ENCODE results near the gene PRR16.

Gene PRR16

DNA sequence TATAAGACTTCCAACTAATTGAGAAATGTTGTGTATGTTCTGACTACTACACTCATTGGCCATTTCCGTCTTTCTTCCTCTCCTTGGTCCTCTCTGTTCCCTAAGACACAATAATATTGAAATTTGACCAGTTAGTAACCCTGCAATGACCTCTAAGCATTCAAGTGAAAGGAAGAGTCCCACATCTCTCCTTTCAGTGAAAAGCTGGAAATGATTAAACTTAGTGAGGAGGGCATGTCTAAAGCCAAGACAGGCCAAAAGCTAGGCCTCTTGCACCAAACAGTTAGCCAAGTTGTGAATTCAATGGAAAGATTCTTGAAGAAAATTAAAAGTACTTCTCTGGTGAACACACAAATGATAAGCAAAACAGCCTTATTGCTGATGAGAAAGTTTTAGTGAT lies 122.5 kb downstream of the PRR16 start:
- Histone ChIP-seq H3K4me3 (no peak overlapping the region), H3K27ac (no peak overlapping the region)
- no peak for TF ChIP-seq CTCF (IDR thresholded peaks at IDR 0.05)
- DNase-seq (ENCODE audit: low spot score), result no peak

GRCh38 chr5:120591911-120592310 lies 127.8 kb downstream of the PRR16 start:
- H3K27ac ChIP-seq, result no peak overlapping the region
- no peak for DNase-seq (ENCODE audit: low spot score)
- TF ChIP-seq CTCF (IDR thresholded peaks at IDR 0.05), result no peak
- no peak overlapping the region for H3K4me3 ChIP-seq

- DNase-seq (ENCODE audit: low spot score), result no peak
- no peak for TF ChIP-seq CTCF (IDR thresholded peaks at IDR 0.05)
- H3K27ac ChIP-seq, result no peak overlapping the region
- no peak overlapping the region for H3K4me3 ChIP-seq
Observed at GRCh38 chr5:120599576-120599975, 135.5 kb downstream of the PRR16 start.

DNA sequence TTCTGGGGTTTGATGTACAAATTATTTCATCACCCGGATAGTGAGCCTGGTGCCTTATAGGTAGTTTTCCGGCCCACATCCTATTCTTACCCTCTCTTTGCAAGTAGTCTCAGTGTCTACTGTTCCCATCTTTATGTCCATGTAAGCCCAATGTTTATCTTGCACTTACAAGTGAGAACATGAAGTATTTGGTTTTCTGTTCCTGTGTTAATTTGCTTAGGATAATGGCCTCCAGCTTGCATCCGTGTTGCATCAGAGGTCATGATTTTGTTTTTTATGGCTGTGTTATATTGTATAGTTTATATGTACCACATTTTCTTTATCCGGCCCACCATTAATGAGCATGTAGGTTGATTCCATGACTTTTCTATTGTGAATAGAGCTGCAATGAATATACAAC lies 136.5 kb downstream of the PRR16 start:
- no peak overlapping the region for H3K27ac ChIP-seq
- DNase-seq (ENCODE audit: low spot score), result no peak
- no peak overlapping the region for H3K4me3 ChIP-seq
- TF ChIP-seq CTCF (IDR thresholded peaks at IDR 0.05), result no peak

DNA sequence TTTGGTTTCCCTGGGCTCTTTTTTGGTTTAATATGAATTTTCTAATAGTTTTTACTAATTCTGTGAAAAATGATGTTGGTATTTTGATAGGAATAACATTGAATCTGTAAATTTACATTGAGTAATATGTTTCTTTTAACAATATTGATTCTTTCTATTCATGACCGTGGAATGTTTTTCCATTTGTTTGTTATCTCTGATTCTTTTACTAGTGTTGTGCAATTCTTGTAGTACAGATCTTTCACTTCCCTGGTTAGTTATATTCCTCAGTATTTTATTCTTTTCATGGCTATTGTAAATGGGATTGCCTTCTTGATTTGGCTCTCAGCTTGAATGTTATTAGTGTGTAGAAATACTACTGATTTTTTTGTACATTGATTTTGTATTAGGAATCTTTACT lies 137.9 kb downstream of the PRR16 start:
- no peak for TF ChIP-seq CTCF (IDR thresholded peaks at IDR 0.05)
- DNase-seq (ENCODE audit: low spot score), result no peak
- no peak overlapping the region for H3K4me3 ChIP-seq
- H3K27ac ChIP-seq, result no peak overlapping the region

DNA sequence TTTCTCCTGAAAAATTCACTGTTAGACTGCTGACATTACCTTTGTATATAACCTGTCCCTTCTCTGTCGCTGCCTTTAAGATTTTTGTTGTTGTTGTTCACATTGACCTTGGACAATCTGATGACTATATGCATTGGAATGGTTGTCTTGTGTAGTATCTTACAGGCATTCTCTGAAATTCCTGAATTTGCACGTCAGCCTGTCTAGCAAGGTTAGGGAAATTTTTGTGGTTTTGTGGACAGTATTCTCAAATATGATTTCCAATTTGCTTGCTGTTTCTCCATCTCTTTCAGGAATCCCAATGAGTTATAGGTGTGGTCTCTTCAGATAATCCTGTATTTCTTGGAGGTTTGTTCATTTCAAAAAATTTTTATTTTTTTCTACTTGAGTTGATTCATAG lies 140.8 kb downstream of the PRR16 start:
- no peak for TF ChIP-seq CTCF (IDR thresholded peaks at IDR 0.05)
- Histone ChIP-seq H3K27ac (no peak overlapping the region), H3K4me3 (no peak overlapping the region)
- no peak for DNase-seq (ENCODE audit: low spot score)

DNA sequence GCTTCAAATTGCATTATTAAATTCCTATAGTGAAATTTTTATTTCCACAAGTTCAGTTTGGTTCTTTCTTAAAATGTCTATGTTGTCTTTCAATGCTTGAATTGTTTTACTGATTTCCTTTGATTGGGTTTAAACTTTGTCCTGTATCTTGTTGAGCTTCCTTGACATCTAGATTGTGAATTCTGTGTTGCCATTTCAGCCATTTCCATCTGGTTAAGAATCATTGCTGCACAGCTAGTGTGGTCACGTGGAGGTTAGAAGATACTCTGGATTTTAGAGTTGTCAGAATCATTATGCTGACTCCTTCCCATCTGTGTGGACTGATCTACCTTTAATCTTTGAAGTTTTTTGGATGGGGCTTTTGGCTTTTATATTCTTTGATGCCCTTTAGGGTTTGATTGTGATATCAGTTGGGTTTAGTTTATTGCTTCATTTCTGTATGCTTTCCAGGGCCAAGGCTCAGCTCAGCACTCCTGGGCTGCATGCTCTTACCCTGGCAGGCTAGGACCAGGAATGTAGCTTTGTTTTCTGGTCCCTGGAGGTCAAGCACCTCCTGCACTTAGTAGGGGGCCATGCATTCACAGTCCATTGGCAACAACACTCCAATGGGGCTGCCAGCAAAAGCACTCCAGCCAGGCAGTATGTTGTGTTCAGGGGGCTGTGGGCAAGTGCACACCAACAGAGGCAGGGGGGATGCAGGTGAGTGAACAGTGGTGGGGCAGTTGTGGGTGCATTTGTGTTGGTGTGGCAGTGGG lies 141.4 kb downstream of the PRR16 start:
- Histone ChIP-seq H3K4me3 (no peak overlapping the region), H3K27ac (no peak overlapping the region)
- DNase-seq (ENCODE audit: low spot score), result no peak
- TF ChIP-seq CTCF (IDR thresholded peaks at IDR 0.05), result no peak

Data from coronary artery (tissue), 2 donors.